ENCODE data around the gene D2HGDH.
"Not testable (repeated sequence)": the region's sequence is repeated elsewhere in the genome, so short reads cannot be mapped to it uniquely, and the experiment has no call there.

Gene D2HGDH

GRCh38 chr2:241802421-241803318, 68.2 kb downstream of the D2HGDH start:
- peak; percentile 32 for DNase-seq (ENCODE audit: insufficient read length, low spot score)
- TF ChIP-seq TAF1 (IDR thresholded peaks at IDR 0.05; ENCODE audit: low read depth, low read length) (no peak), POLR2A (IDR thresholded peaks at IDR 0.05; ENCODE audit: low read depth, low read length) (no peak), SPI1 (IDR thresholded peaks at IDR 0.05; ENCODE audit: low read depth, low read length) (no peak), PAX5 (IDR thresholded peaks at IDR 0.05; ENCODE audit: insufficient read depth, low read length, severe bottlenecking) (no peak), POLR2AphosphoS5 (IDR thresholded peaks at IDR 0.05; ENCODE audit: low read depth, low read length) (no peak), POU2F2 (IDR thresholded peaks at IDR 0.05; ENCODE audit: low read depth, low read length) (no peak)
- no peak for FAIRE-seq

GRCh38 chr2:241803387-241804325, 69.2 kb downstream of the D2HGDH start:
- TF ChIP-seq POU2F2 (IDR thresholded peaks at IDR 0.05; ENCODE audit: low read depth, low read length) (no peak), POLR2A (IDR thresholded peaks at IDR 0.05; ENCODE audit: low read depth, low read length) (no peak), POLR2AphosphoS5 (IDR thresholded peaks at IDR 0.05; ENCODE audit: low read depth, low read length) (peak; percentile 56; the same call in 1 of the 2 replicates), SPI1 (IDR thresholded peaks at IDR 0.05; ENCODE audit: low read depth, low read length) (no peak), TAF1 (IDR thresholded peaks at IDR 0.05; ENCODE audit: low read depth, low read length) (peak; percentile 13; the same call in 1 of the 2 replicates)
- FAIRE-seq (peak; percentile 98), DNase-seq (ENCODE audit: insufficient read length, low spot score) (peak; percentile 76)

- 0 out of 2 replicates have a peak, but pooled peaks have one; percentile 4 for TF ChIP-seq POU2F2 (IDR thresholded peaks at IDR 0.05; ENCODE audit: low read depth, low read length)
- TF ChIP-seq POLR2A (IDR thresholded peaks at IDR 0.05; ENCODE audit: low read depth, low read length): no peak
- no peak for TF ChIP-seq SPI1 (IDR thresholded peaks at IDR 0.05; ENCODE audit: low read depth, low read length)
- no peak for TF ChIP-seq PAX5 (IDR thresholded peaks at IDR 0.05; ENCODE audit: insufficient read depth, low read length, severe bottlenecking)
- TF ChIP-seq POLR2AphosphoS5 (IDR thresholded peaks at IDR 0.05; ENCODE audit: low read depth, low read length): peak; percentile 4; the same call in 1 of the 2 replicates
- TF ChIP-seq TAF1 (IDR thresholded peaks at IDR 0.05; ENCODE audit: low read depth, low read length): no peak
- FAIRE-seq: peak; percentile 20
These were observed 70.1 kb downstream of the D2HGDH start for GRCh38 chr2:241804326-241805229.

GRCh38 chr2:241806217-241806616, 71.8 kb downstream of the D2HGDH start:
- DNase-seq (ENCODE audit: insufficient read length, low spot score); FAIRE-seq: not testable (repeated sequence)

More at GRCh38 chr2:241804326-241805229, 70.1 kb downstream of the D2HGDH start:
- peak; percentile 58 for DNase-seq (ENCODE audit: insufficient read length, low spot score)

- TF ChIP-seq POU2F2 (IDR thresholded peaks at IDR 0.05; ENCODE audit: low read depth, low read length) (no peak), POLR2A (IDR thresholded peaks at IDR 0.05; ENCODE audit: low read depth, low read length) (no peak), PAX5 (IDR thresholded peaks at IDR 0.05; ENCODE audit: insufficient read depth, low read length, severe bottlenecking) (no peak), SPI1 (IDR thresholded peaks at IDR 0.05; ENCODE audit: low read depth, low read length) (no peak), TAF1 (IDR thresholded peaks at IDR 0.05; ENCODE audit: low read depth, low read length) (no peak), POLR2AphosphoS5 (IDR thresholded peaks at IDR 0.05; ENCODE audit: low read depth, low read length) (no peak)
- DNase-seq (ENCODE audit: insufficient read length, low spot score): no peak
- no peak for FAIRE-seq
These were observed 73.8 kb downstream of the D2HGDH start for GRCh38 chr2:241808051-241808720.

- DNase-seq (ENCODE audit: insufficient read length, low spot score) (peak; percentile 10), FAIRE-seq (no peak)
- TF ChIP-seq POLR2A (IDR thresholded peaks at IDR 0.05; ENCODE audit: low read depth, low read length) (no peak), POLR2AphosphoS5 (IDR thresholded peaks at IDR 0.05; ENCODE audit: low read depth, low read length) (no peak)
These were observed 74.4 kb downstream of the D2HGDH start, which contains the start of gene NEU4 for GRCh38 chr2:241808721-241809382. TSS of gene NEU4 (plus strand) at chr2:241809193. CDS start at chr2:241814485, 5,292 bp downstream.

GRCh38 chr2:241809383-241810306, 75.2 kb downstream of the D2HGDH start:
- FAIRE-seq: peak; percentile 40
- no peak for TF ChIP-seq POLR2A (IDR thresholded peaks at IDR 0.05; ENCODE audit: low read depth, low read length)
- TF ChIP-seq TAF1 (IDR thresholded peaks at IDR 0.05; ENCODE audit: low read depth, low read length): no peak
- no peak for TF ChIP-seq POU2F2 (IDR thresholded peaks at IDR 0.05; ENCODE audit: low read depth, low read length)
- TF ChIP-seq POLR2AphosphoS5 (IDR thresholded peaks at IDR 0.05; ENCODE audit: low read depth, low read length): no peak
- DNase-seq (ENCODE audit: insufficient read length, low spot score): peak; percentile 26
